Stimulated activated naive CD8-positive, alpha-beta T cell treated with anti-CD3 and anti-CD28 coated beads, Interleukin-15, Interleukin-2, amounts not matched to agents 100 ng/mL and 50 ng/mL, for 24 hours (primary cell): ENCODE results near the gene GADD45B.

Experiments used
- H3K27ac Mint-ChIP-seq: one replicate; pipeline ENCODE4 v1.8.0; 2021; ENCODE audit warnings: mild to moderate bottlenecking, mixed read lengths
- H3K27me3 Mint-ChIP-seq: one replicate; pipeline ENCODE4 v1.8.0; 2021; ENCODE audit warnings: mixed read lengths
- H3K36me3 Mint-ChIP-seq: one replicate; pipeline ENCODE4 v1.8.0; 2021; ENCODE audit warnings: low read depth, mixed read lengths
- H3K4me1 Mint-ChIP-seq: one replicate; pipeline ENCODE4 v1.8.0; 2021; ENCODE audit warnings: low read depth, mixed read lengths
- H3K4me3 Mint-ChIP-seq: one replicate; pipeline ENCODE4 v1.8.0; 2021; ENCODE audit warnings: mild to moderate bottlenecking, mixed read lengths
- H3K9me3 Mint-ChIP-seq: one replicate; pipeline ENCODE4 v1.8.0; 2021; ENCODE audit warnings: mixed read lengths

Gene GADD45B

DNA sequence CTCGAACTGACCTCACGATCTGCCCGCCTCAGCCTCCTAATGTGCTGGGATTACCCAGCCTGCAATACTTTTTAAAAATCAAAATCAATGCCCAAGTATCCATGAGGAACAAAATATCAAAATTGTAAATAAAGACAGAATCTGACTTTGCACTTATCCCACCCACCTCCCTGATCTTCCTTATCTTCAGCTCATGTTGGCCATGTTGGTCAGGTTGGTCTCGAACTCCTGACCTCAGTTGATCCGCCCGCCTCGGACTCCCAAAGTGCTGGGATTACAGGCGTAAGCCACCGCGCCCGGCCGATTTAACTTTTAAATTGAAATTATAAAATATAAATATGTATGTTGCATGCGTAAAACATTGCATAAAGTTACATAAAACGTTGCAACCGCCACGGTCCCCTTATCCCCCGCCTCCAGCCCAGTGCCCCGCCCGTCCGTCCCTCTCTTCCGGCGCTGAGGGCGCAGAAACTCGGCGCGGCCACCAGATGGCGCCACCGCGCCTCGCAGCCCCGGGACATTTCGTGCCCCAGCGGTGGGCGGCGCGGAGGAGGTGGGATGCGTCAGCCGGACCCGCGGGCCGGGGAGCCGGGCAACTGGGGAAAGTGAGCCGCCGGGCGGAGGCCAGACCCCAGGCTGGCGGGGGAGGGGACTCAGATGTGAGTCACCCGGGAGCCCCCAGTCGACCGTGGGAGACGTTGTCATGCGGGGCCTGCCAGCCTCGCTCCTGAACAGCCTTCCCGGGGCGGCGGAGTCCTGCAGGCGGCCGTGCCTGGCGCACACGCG lies 1.5 kb upstream of the GADD45B start:
- Mint-ChIP-seq H3K27ac (peak overlapping the region; percentile 89), H3K4me3 (peak overlapping the region; percentile 98), H3K9me3 (no peaks in the 10 kb centered on the region), H3K4me1 (peaks cover 29% of the 10 kb centered on the region), H3K36me3 (peaks cover 26% of the 10 kb centered on the region), H3K27me3 (no peaks in the 10 kb centered on the region)

DNA sequence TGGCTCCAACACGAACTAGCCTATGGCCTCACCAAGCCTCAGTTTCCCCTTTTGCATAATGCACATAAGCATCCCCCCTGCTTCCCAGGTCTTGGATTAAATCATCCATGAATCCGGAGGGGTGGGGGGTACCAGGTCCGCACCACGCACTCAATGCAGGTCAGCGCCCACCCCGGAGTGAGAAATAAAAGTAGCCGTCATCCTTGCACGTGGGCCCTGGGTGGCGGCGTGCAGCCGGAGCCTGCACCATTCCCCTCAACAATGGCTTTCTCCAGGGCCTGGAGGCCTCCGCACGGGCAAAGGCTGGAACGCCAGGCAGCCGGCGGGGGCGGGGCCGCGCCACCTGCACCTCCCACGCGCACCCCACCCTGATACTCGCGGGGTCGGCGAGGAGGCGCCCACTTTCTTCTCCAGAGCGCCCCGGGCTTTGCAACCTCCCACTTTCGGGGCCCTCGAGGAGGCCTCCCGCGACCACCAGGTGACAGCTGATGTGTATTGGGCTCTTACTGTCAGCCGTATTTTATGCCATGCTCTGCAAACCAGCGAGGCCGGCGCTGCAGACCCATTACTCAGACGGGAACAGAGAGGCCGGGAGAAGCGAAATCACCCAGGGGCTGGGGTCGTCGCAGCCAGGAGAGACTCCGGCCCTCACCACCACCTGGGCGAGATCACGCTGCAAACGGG lies 767 bp upstream of the GADD45B start:
- H3K27ac Mint-ChIP-seq: peak overlapping the region; percentile 93
- no peaks in the 10 kb centered on the region for H3K9me3 Mint-ChIP-seq
- peaks cover 29% of the 10 kb centered on the region for H3K4me1 Mint-ChIP-seq
- no peaks in the 10 kb centered on the region for H3K27me3 Mint-ChIP-seq
- peaks cover 26% of the 10 kb centered on the region for H3K36me3 Mint-ChIP-seq
- H3K4me3 Mint-ChIP-seq: peak overlapping the region; percentile 98

DNA sequence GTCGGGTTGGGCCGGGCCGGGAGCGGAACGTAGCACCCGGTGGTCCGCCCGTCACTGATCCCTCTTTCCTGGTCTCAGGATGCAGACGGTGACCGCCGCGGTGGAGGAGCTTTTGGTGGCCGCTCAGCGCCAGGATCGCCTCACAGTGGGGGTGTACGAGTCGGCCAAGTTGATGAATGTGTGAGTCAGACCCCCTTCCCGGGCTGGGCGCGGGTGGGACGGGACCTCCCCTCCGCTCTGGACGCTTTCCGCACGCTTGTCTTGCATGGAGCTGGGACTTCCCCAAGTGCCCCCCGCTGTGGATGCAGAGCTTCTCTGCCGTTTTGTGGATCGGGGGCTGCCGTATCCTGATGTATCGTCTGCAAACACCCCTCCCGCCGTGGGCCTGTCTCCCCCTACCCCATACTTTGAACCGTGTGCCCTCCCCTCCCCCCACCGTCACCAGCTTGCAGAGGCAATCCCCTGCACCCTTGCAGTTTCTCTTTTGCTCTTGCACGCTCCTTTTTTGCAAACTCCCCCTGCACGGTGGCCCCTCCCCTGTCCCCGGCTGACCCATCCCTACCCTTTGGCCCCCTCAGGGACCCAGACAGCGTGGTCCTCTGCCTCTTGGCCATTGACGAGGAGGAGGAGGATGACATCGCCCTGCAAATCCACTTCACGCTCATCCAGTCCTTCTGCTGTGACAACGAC lies 669 bp downstream of the GADD45B start:
- Mint-ChIP-seq H3K4me1 (peaks cover 28% of the 10 kb centered on the region), H3K9me3 (no peaks in the 10 kb centered on the region), H3K36me3 (peaks cover 26% of the 10 kb centered on the region), H3K27me3 (no peaks in the 10 kb centered on the region), H3K27ac (peak overlapping the region; percentile 95), H3K4me3 (peak overlapping the region; percentile 98)

DNA sequence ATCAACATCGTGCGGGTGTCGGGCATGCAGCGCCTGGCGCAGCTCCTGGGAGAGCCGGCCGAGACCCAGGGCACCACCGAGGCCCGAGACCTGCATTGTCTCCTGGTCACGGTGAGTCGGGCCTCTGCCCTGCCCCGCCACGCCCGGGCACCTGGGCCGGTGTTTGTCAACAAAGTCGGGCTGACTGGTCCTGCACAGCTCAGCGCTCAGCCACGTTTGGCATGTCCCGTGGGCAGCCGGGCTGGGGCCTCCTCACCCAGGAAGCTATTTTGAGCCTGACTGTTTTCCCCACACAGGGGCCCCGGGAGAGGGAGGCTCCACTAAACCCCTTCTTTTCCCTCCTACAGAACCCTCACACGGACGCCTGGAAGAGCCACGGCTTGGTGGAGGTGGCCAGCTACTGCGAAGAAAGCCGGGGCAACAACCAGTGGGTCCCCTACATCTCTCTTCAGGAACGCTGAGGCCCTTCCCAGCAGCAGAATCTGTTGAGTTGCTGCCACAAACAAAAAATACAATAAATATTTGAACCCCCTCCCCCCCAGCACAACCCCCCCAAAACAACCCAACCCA lies 1.3 kb downstream of the GADD45B start:
- Mint-ChIP-seq H3K27ac (peak overlapping the region; percentile 95), H3K27me3 (no peaks in the 10 kb centered on the region), H3K9me3 (no peaks in the 10 kb centered on the region), H3K36me3 (peaks cover 26% of the 10 kb centered on the region), H3K4me1 (peaks cover 28% of the 10 kb centered on the region), H3K4me3 (peak overlapping the region; percentile 98)

DNA sequence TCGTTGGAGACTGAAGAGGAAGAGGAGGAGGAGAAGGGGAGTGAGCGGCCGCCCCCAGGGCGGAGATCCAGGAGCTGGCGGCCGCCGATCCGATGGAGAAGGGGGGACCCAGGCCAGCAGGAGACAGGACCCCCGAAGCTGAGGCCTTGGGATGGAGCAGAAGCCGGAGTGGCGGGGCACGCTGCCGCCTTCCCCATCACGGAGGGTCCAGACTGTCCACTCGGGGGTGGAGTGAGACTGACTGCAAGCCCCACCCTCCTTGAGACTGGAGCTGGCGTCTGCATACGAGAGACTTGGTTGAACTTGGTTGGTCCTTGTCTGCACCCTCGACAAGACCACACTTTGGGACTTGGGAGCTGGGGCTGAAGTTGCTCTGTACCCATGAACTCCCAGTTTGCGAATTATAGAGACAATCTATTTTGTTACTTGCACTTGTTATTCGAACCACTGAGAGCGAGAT lies 1.8 kb downstream of the GADD45B start:
- H3K4me1 Mint-ChIP-seq: peaks cover 28% of the 10 kb centered on the region
- H3K9me3 Mint-ChIP-seq: no peaks in the 10 kb centered on the region
- peaks cover 26% of the 10 kb centered on the region for H3K36me3 Mint-ChIP-seq
- no peaks in the 10 kb centered on the region for H3K27me3 Mint-ChIP-seq
- H3K4me3 Mint-ChIP-seq: peak overlapping the region; percentile 98
- H3K27ac Mint-ChIP-seq: peak overlapping the region; percentile 95

DNA sequence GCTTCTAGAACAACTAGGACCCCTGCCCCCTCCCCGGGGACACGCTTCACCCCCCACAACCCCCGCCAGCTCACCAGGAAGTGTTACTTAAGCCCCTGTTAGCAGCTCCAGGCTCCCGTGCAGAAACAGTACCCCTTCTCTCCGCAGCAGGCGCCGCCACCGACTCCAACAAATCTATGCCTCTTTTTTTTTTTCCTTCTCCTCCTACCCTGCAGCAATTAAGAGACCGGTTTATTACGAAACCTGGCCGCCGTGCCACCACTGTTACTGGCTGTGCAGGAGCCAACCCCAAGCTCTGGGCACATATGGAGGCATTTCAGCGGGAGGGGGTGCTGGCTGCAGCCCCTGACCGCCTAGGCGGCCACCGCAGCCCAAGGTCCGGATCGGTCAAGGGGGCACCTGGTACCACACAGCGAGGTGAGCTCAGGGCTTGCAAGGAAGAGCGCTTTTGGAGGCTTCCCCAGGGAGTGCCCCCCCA lies 2.4 kb downstream of the GADD45B start:
- Mint-ChIP-seq H3K27ac (peak overlapping the region; percentile 86), H3K4me1 (peaks cover 28% of the 10 kb centered on the region), H3K4me3 (peak overlapping the region; percentile 98), H3K9me3 (peaks cover 3% of the 10 kb centered on the region), H3K27me3 (no peaks in the 10 kb centered on the region), H3K36me3 (peaks cover 26% of the 10 kb centered on the region)

DNA sequence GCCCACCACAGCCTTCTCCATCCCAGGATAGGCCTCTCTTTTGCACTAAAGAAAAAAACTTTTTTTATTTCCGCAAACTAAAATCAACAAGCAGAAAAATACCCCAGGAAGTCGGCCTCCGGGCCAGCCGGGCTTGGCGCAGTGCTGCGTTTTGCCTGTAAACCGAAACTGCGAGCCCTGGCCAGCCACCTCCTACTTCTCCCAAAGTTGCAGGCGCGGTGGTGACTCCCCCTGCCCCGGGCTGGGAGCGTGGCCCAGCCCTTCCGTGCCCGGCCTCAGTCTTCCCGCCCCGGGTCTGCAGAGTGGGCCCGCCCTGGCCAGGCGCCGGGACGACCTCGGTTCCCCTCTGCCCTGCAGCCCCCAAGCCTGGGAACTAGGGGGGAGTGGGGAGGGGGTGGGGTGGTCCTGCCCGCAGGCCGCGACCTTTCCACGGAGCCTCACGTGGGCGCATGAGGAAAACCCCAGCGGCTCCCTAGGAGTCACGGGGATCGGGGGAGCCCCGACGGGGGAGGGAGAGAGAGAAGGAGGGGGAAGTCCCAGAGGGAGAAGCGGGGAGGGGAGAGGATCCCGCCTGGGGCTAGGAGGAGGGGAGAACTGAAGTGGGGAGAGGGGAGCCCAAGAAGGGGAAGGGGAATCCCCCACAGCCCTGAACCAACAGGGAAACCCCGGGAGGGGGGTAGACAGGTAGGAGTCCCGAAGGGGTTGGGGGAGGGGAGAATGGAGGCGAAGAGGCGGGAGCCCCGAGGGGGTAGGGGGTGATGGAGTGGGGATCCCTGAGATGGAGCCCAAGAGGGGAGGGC lies 3.0 kb downstream of the GADD45B start:
- H3K27ac Mint-ChIP-seq: peak overlapping the region; percentile 86
- H3K36me3 Mint-ChIP-seq: peaks cover 29% of the 10 kb centered on the region
- H3K4me1 Mint-ChIP-seq: peaks cover 28% of the 10 kb centered on the region
- no peaks in the 10 kb centered on the region for H3K27me3 Mint-ChIP-seq
- H3K9me3 Mint-ChIP-seq: peaks cover 7% of the 10 kb centered on the region
- peak overlapping the region; percentile 98 for H3K4me3 Mint-ChIP-seq

DNA sequence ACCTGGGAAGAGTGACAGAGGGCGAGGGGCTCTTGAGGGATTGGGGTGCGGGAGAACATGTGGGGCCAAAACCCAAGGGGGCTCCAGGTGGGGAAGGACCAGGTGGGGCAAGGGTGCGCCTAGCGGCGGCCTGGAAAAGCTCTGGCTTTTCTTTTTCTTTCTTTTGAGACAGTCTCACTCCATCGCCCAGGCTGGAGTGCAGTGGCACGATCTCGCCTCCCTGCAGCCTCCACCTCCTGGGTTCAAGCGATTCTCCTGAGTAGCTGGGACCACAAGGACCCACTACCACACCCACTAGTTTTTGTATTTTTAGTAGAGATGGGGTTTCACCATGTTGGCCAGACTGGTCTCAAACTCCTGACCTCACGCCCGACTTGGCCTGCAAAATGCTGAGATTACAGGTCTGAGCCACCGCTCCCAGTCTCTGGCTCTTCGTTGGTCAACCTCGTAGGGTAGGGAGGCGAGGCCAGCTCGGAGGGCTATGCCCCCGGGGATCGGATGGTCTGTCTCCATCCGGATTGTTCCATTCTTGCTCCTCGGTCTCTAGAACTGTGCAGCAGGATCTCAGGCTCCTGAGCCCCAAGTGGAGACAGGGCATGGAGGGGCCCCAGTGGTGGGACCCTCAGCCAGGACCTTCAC lies 3.7 kb downstream of the GADD45B start:
- H3K4me1 Mint-ChIP-seq: peaks cover 28% of the 10 kb centered on the region
- peak overlapping the region; percentile 98 for H3K4me3 Mint-ChIP-seq
- H3K36me3 Mint-ChIP-seq: peaks cover 30% of the 10 kb centered on the region
- H3K27ac Mint-ChIP-seq: no peak overlapping the region
- peaks cover 11% of the 10 kb centered on the region for H3K9me3 Mint-ChIP-seq
- no peaks in the 10 kb centered on the region for H3K27me3 Mint-ChIP-seq

DNA sequence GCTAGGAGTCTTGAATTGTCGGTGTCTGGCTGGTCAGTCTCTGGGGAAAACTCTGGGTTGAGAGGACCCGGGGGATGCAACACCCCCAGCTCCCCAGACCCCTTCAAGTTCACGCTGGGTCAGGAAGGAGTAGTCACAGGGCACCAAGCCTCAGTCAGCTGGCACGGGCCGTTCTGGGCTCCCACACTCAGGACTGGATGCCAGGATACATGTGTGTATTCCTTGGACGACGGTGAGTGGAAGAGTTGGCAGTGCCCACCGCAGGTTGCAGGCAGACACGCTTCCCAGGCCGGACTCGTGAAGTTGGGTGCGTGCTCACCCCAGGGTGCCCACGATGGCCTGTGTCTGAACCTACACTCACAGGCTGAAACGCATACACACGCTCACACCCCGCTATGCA lies 5.5 kb downstream of the GADD45B start:
- H3K4me1 Mint-ChIP-seq: peaks cover 23% of the 10 kb centered on the region
- peaks cover 25% of the 10 kb centered on the region for H3K36me3 Mint-ChIP-seq
- H3K27ac Mint-ChIP-seq: no peak overlapping the region
- H3K9me3 Mint-ChIP-seq: peaks cover 11% of the 10 kb centered on the region
- H3K4me3 Mint-ChIP-seq: no peak overlapping the region
- H3K27me3 Mint-ChIP-seq: peaks cover 7% of the 10 kb centered on the region

DNA sequence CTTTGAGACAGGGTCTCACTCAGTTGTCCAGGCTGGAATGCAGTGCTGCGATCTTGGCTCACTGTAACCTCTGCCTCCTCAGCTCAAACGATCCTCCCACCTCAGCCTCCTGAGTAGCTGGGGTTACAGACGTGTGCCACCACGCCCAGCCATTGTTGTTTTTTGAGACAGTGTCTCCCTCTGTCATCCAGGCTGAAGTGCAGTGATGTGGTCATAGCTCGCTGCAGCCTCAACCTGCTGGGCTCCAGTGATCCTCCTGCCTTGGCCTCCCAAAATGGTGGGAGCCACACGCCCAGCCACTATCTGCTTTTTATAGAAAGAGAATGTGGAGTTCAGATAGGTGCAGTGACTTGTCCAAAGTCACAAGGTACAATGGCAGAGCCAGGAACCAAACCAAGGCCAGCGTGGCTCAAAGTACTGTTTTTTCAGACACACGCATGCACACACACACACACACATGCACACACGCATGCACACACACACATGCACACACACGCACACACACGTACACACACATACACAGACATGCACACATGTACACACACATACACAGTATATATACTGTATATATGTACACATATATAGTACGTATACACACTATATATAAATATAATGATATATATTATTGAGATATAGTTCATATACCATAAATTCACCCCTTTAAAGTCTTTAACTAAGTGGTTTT lies 6.6 kb downstream of the GADD45B start:
- H3K4me1 Mint-ChIP-seq: peaks cover 23% of the 10 kb centered on the region
- H3K4me3 Mint-ChIP-seq: no peak overlapping the region
- H3K9me3 Mint-ChIP-seq: peaks cover 11% of the 10 kb centered on the region
- peaks cover 15% of the 10 kb centered on the region for H3K36me3 Mint-ChIP-seq
- H3K27ac Mint-ChIP-seq: no peak overlapping the region
- peaks cover 11% of the 10 kb centered on the region for H3K27me3 Mint-ChIP-seq

DNA sequence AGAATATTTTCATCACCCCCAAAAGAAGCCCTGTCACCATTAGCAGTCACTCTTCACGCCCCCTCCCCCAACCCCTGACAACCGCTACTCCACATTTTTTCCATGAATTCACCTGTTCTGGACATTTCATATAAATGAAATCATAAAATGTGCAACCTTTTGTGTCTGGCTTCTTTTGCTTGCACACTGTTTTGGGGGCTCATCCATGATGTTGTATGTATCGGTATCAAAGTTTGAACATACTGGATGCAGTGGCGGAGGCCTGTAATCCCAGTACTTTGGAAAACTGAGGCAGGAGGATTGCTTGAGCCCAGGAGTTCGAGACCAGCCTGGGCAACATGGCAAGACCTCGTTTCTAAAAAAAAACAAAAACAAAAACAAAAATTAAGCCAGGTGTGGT lies 7.2 kb downstream of the GADD45B start:
- peaks cover 16% of the 10 kb centered on the region for H3K27me3 Mint-ChIP-seq
- peaks cover 9% of the 10 kb centered on the region for H3K36me3 Mint-ChIP-seq
- peaks cover 11% of the 10 kb centered on the region for H3K9me3 Mint-ChIP-seq
- no peak overlapping the region for H3K27ac Mint-ChIP-seq
- peaks cover 23% of the 10 kb centered on the region for H3K4me1 Mint-ChIP-seq
- no peak overlapping the region for H3K4me3 Mint-ChIP-seq

DNA sequence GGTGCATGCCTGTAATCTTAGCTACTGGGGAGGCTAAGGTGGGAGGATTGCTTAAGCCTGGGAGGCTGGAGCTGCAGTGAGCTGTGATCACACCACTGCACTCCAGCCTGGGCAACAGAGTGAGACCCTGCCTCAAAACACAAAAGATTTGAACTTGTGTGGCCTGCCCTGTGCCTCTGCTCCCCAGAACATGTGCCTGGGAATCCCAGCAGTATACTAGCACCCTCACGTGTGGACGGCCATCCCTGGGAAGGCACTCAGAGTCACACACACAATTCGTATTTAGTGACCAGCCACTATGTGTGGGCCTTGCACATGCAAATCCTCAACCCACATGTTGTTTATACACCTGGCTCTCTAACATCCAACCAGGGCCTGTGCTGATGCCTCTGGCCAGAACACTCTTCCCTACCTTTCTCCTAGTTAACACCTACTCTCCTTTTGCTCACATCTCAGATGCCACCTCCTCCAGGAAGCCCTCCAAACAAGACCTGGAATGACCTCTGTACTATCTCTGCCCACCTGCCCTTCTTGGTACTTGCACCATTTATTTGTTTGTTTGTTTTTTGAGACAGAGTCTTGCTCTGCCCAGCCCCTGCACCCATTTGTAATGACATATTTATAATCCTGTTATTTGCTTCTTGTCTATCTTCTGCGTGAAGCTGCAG lies 7.7 kb downstream of the GADD45B start:
- peaks cover 4% of the 10 kb centered on the region for H3K36me3 Mint-ChIP-seq
- no peak overlapping the region for H3K4me3 Mint-ChIP-seq
- H3K4me1 Mint-ChIP-seq: peaks cover 23% of the 10 kb centered on the region
- no peak overlapping the region for H3K27ac Mint-ChIP-seq
- H3K27me3 Mint-ChIP-seq: peaks cover 20% of the 10 kb centered on the region
- peaks cover 11% of the 10 kb centered on the region for H3K9me3 Mint-ChIP-seq
